Gastrocnemius medialis (tissue), 4 donors: ENCODE results near the gene CENPT.

Experiments
- CTCF ChIP-seq, 5 experiments: fragments of 450-650 bp in 3 of 5; fragments of 200-600 bp in 2 of 5; sonication (generic) in 2 of 5; IDR thresholded peaks in 4 of 5; conservative IDR thresholded peaks in 1 of 5; 1 replicate in 4 of 5; 2 replicates in 1 of 5; pipeline ENCODE4 v1.5.1; 2016 to 2019; ENCODE audit warnings: antibody characterized with exemption in 5 of 5, mild to moderate bottlenecking in 3 of 5, moderate library complexity in 3 of 5
- POLR2A ChIP-seq, 2 donors: fragments of 450-650 bp; IDR thresholded peaks; one replicate each; pipeline ENCODE4 v1.6.1; 2017; ENCODE audit warnings: antibody characterized with exemption in 2 of 2, mild to moderate bottlenecking in 2 of 2, moderate library complexity in 2 of 2

- TF ChIP-seq CTCF (IDR thresholded peaks at IDR 0.05 in 4 of 5, conservative IDR thresholded peaks at IDR 0.05 in 1 of 5): no peak
- no peak for TF ChIP-seq POLR2A (IDR thresholded peaks at IDR 0.05)
Measured at GRCh38 chr16:67786491-67786890, 61.0 kb downstream of the CENPT start.
